GM21529 (cell line): ENCODE measurements around the gene CHMP2A.

Source experiments
- ATAC-seq: cut with Tn5 transposase; IDR thresholded peaks from one replicate; pipeline ENCODE4 v1.9.1; 2021; ENCODE audit not compliant: unreplicated experiment

Gene CHMP2A

GRCh38 chr19:58570770-58571574 is 16.1 kb upstream of the CHMP2A start:
- no peak for ATAC-seq

DNA sequence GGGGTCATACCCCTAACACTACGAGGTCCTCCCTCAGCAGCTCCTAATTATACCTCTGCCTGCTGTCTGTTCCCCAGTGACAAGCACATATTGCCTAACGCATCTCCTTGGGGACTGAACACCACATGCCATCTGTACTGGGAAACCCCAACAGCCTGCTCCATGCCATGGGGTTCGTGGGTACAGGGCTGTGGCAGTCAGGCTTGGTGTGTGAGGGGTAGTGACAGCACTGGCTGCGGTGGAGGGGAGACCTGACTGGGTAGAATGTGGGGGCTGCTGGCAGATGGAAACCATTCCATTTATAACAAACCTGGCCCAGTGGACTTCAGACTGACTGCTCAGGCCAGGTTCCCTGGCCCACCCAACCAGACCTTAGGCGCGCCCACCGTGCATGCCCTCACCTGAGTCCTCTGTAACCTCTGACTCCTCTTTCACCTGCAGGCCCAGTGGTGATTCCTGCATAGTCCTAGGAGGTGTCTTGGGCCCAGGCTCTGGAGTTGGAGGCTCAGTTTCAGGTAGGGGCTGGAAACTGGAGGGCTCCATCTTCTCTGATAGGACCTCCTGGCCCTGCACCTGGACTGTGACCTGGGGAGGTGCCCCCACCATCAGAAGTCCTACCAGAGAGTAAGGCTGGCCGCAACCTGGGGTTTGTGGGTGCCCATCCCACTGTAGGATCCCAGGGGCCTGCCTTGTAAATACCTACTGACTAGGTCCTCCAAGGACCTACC is 15.2 kb upstream of the CHMP2A start:
- no peak for ATAC-seq

- ATAC-seq: no peak
Measured at GRCh38 chr19:58569191-58569942, 14.5 kb upstream of the CHMP2A start.

GRCh38 chr19:58568453-58569130 is 13.7 kb upstream of the CHMP2A start:
- ATAC-seq: no peak

GRCh38 chr19:58566989-58567388 is 12.1 kb upstream of the CHMP2A start:
- no peak for ATAC-seq

DNA sequence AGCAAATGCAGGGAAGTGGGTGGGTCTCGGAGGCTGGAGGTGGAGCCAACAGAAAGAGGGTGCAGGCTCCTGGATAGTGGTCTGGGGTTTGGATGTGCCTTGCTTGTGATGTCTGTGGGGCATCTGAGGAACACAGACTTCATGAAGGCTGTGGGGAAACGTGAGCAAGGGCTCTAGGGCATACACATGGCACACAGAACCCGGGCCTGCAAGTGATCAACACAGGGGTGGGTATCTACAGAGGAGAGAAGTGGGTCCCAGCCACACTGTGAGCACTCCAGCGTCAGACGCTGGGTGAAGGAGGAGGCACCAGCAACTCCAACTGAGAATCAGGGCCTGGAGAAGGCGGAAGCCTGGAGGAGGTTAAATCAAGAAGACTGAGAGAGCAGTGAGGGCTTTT is 8.9 kb upstream of the CHMP2A start:
- ATAC-seq: no peak

GRCh38 chr19:58563034-58563573 is 8.2 kb upstream of the CHMP2A start:
- no peak for ATAC-seq

DNA sequence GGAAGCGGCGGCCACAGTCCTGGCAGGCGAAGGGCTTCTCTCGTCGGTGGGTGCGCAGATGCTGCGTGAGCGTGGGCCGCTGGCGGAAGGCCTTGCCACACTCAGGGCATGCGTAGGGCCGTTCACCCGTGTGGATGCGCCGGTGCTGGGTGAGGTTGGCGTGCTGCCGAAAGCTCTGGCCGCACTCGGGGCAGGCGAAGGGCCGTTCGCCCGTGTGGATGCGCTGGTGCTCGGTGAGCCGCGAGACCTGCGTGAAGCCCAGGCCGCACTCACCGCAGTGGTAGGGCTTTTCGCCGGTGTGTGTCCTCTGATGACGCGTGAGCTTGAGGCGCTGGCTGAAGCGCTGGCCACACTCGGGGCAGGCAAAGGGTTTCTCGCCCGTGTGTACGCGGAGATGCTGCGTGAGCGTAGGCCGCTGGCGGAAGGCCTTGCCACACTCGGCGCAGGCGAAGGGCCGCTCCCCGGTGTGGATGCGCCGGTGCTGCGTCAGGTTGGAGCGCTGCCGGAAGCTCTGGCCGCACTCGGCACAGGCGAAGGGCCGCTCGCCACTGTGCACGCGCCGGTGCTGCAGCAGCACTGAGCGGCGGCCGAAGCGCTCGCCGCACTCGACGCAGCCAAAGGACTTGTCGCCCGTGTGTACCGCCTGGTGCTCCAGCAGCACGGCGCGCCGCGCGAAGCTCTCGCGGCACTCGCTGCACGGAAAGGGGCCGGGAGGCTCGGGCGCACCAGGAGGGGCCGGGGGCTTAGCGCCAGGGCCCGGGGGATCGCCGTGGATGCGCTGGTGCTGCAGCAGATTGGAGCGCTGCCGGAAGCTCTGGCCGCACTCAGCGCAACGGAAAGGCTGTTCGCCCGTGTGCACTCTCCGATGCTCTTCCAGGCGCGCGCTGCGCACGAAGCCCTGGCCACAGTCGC is 7.5 kb upstream of the CHMP2A start:
- no peak for ATAC-seq

GRCh38 chr19:58561373-58562121 is 6.6 kb upstream of the CHMP2A start:
- ATAC-seq: no peak

DNA sequence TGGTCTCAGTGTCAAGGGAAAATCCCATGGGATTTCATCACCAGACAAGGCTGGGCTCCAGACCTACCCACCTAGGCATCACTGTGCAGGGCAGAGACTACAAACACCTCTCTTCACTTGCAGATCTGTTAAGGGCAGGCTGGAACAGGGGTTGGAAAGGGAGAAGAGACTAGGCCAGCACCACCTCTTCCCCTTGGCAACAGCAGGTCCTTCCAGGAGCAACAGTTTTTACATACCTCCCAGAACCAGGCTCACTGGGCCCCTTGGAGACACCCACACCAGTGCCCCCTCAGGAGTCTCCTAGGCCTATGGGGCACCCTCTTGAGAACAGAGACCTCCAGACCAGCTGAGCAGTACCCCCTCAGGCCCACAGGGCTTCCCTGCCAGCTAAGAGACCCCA is 6.0 kb upstream of the CHMP2A start:
- no peak for ATAC-seq

GRCh38 chr19:58560007-58560887 is 5.3 kb upstream of the CHMP2A start:
- ATAC-seq: no peak

GRCh38 chr19:58559275-58560006 is 4.5 kb upstream of the CHMP2A start:
- ATAC-seq: no peak

GRCh38 chr19:58558623-58559274 is 3.8 kb upstream of the CHMP2A start:
- peak; percentile 45 for ATAC-seq

GRCh38 chr19:58558066-58558622 is 3.2 kb upstream of the CHMP2A start, which contains the start of gene UBE2M:
Gene UBE2M (minus strand): TSS chr19:58558611. CDS start chr19:58558381, 230 bp downstream.
- ATAC-seq: no peak

DNA sequence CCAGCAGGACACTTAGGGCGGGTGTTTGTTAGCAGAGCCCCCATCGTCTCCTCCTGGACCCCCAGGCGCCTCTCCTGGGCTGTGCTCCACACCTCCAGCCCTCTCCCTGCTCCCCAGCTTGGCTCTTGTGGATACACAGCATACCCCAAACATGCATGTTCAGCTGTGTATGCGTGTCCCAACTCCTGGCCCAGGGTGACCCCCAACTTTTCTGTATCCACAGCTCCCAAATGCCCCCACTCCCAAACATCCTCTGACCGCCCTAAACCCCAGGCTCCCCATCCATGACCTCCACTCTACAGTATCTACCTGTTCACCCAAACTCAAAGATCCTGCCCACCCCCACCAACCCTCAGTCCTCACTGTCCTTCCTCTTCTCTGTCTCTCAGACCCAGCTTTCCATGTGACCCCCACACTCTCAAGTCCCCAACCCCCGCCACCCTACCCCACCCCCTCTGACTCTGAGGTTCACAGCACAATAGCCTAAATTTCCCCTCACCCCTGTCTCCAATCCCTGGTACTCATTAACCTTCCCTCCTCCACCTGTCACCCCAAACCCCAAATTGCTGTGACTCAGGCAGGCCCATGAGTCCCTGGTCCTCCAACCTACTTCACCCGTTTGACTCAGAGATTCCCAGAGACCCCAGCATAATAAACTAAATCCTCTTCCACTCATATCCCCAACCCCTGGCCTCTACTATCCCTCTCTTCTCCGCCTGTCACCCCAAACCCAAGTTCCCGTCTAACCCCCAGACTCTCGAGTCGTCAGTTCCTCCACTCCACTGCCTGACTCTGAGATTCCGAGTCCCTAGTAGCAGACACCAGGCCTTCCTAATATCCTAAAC is 2.5 kb upstream of the CHMP2A start:
- ATAC-seq: no peak
